T-cell (primary cell): ENCODE measurements around the gene CDC14A. TPM values are rescaled to one million over a fixed set of nuclear protein-coding genes. Genes with fewer than 3 reads are reported as not detected.

Experiments used
- ATAC-seq, 4 experiments: fragments of 200-7000 bp in 3 of 4; fragments of 150-1000 bp in 1 of 4; cut with Tn5 transposase; replicated peaks in 1 of 4; 1 replicate in 3 of 4; 2 replicates in 1 of 4; pipeline ENCODE4 v1.10.0; 2021; ENCODE audit warnings: moderate library complexity in 3 of 4, mild to moderate bottlenecking in 2 of 4, moderate number of reproducible peaks in 1 of 4
- CTCF ChIA-PET, 2 donors: fragments of 300-600 bp; sonication (Branson Sonifier 250); formaldehyde crosslinking; loops; one replicate each; lab custom pipeline; 2022; ENCODE audit warnings: antibody characterized with exemption in 2 of 2; lab: Charles Lee
- POLR2A ChIA-PET, 2 donors: fragments of 300-600 bp; sonication (Branson Sonifier 250); formaldehyde crosslinking; loops; one replicate each; lab custom pipeline; 2022; ENCODE audit warnings: antibody characterized with exemption in 2 of 2; lab: Charles Lee
- DNase-seq, 35 experiments: peaks; one replicate each; pipeline versions ENCODE4 v3.0.0 to v3.0.0-alpha.2; 2013 to 2023
- H3K27ac ChIP-seq: one replicate; pipeline ENCODE4 v1.5.1; 2013; ENCODE audit warnings: low read length
- H3K27me3 ChIP-seq, 2 experiments: replicated peaks in 1 of 2; 1 replicate in 1 of 2; 2 replicates in 1 of 2; pipeline versions ENCODE4 v1.6.1 to v1.7.0; 2013; ENCODE audit warnings: low read length in 1 of 2, mixed read lengths in 1 of 2; ENCODE audit not compliant: control insufficient read depth in 2 of 2, insufficient read depth in 2 of 2; ENCODE audit errors: extremely low read depth in 1 of 2
- H3K36me3 ChIP-seq, 2 donors: 1 replicate in 1 of 2; 2 replicates in 1 of 2; pipeline versions ENCODE4 v1.6.1 to v1.7.0; 2013; ENCODE audit warnings: low read length in 1 of 2; ENCODE audit not compliant: control insufficient read depth in 2 of 2, insufficient read depth in 1 of 2; ENCODE audit errors: extremely low read depth in 1 of 2
- H3K4me1 ChIP-seq, 2 experiments: 1 replicate in 1 of 2; 2 replicates in 1 of 2; pipeline versions ENCODE4 v1.6.1 to v1.7.0; 2013; ENCODE audit warnings: low read length in 2 of 2, mixed read lengths in 1 of 2; ENCODE audit not compliant: insufficient read depth in 2 of 2, control insufficient read depth in 1 of 2; ENCODE audit errors: extremely low read depth in 1 of 2
- H3K4me3 ChIP-seq, 2 donors: 1 replicate in 1 of 2; 2 replicates in 1 of 2; pipeline versions ENCODE4 v1.5.1 to v1.7.0; 2013; ENCODE audit warnings: mild to moderate bottlenecking in 2 of 2, low read length in 1 of 2, moderate library complexity in 1 of 2; ENCODE audit not compliant: control insufficient read depth in 1 of 2; ENCODE audit errors: extremely low read depth in 1 of 2
- H3K9me3 ChIP-seq: 2 replicates; pipeline ENCODE4 v1.7.0; 2013
- H3K27ac Mint-ChIP-seq, 2 donors: one replicate each; pipeline ENCODE4 v1.8.0; 2020 to 2021; ENCODE audit warnings: mild to moderate bottlenecking in 2 of 2, mixed read lengths in 2 of 2
- H3K27me3 Mint-ChIP-seq, 2 donors: one replicate each; pipeline ENCODE4 v1.8.0; 2021 to 2022; ENCODE audit warnings: mixed read lengths in 2 of 2
- H3K36me3 Mint-ChIP-seq: one replicate; pipeline ENCODE4 v1.8.0; 2021; ENCODE audit warnings: mixed read lengths
- H3K4me1 Mint-ChIP-seq, 3 donors: one replicate each; pipeline ENCODE4 v1.8.0; 2020 to 2022; ENCODE audit warnings: mixed read lengths in 3 of 3, mild to moderate bottlenecking in 1 of 3
- H3K4me3 Mint-ChIP-seq, 3 donors: one replicate each; pipeline ENCODE4 v1.8.0; 2020 to 2022; ENCODE audit warnings: mild to moderate bottlenecking in 3 of 3, mixed read lengths in 3 of 3, moderate library complexity in 3 of 3
- H3K9me3 Mint-ChIP-seq, 3 donors: one replicate each; pipeline ENCODE4 v1.8.0; 2020 to 2022; ENCODE audit warnings: mixed read lengths in 3 of 3
- WGBS: methylation state at CpG from one replicate; pipeline ENCODE4 v1.1.5; 2013; ENCODE audit warnings: missing lambda C conversion rate; ENCODE audit not compliant: insufficient coverage; 5-methylcytosine and 5-hydroxymethylcytosine counted together
- total RNA-seq, 35 experiments: library from RNA in 6 of 35; stranded (reverse) in 6 of 35; fragments of 120-200 nt in 1 of 35; gene quantifications; one replicate each; pipeline versions ENCODE4 v1.2.1 to v1.2.4 and lab custom pipeline; 2013 to 2026

Gene CDC14A
- total RNA-seq, 5 donors from 2014 or later (not counting 1 experiment from before 2014, with no cell fraction given), result 77.1 to 169 (median 91.6) TPM

DNA sequence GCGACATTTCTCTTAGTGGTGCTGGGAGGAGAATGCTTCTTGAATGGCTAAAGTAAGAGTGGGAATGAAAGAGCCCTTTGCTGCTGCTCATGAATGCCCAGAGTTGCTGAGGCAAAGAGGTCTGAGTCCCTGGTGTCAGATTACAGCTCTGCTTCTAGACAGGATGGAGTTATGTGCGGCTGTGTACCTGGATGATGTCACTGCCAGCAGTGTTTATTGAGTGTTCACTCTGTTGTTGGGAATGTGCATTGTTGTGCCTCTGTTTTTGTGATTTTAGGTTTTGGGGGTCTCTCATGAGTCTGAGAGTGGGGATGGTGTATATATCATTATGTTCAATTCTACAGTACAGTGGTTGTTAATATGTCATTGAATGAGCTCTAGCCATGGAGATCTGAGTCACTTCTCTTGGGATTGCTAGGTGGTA lies 2.7 kb downstream of the CDC14A start:
- H3K4me3 Mint-ChIP-seq, result peak overlapping the region; percentile 90 to 100 (median 96)
- Histone ChIP-seq H3K9me3 (no peaks in the 10 kb centered on the region), H3K4me3 (peak overlapping the region; percentile 67 to 96), H3K27ac (peak overlapping the region; percentile 11), H3K4me1 (peaks cover 37 to 45% of the 10 kb centered on the region in 2 experiments), H3K36me3 (peaks cover 7 to 30% of the 10 kb centered on the region in 2 donors), H3K27me3 (no peaks in the 10 kb centered on the region)
- H3K36me3 Mint-ChIP-seq, result peaks cover 46% of the 10 kb centered on the region
- peak overlapping the region; percentile 90 to 96 for H3K27ac Mint-ChIP-seq
- ChIA-PET CTCF (interaction anchor here (0.9 to 4.0 kb wide), 13 partner anchors 8 to 106 kb away, joined by 3 to 26 read pairs (median 5); no protein-coding TSS in a partner anchor), POLR2A (interaction anchor here (0.6 to 2.4 kb wide), 18 partner anchors 9 to 268 kb away, joined by 3 to 15 read pairs (median 4); partner anchors contain the start of gene RTCA (in 1 of the 2))
- H3K4me1 Mint-ChIP-seq, result peaks cover 62 to 74% (median 65%) of the 10 kb centered on the region in 3 donors
- whole genome bisulfite sequencing, result 30% methylated on average over 2 of the region's 2 CpGs
- DNase-seq (peak in 19 of 35 experiments; percentile 9 to 54 (median 19)), ATAC-seq (no peak)
- no peaks in the 10 kb centered on the region for H3K27me3 Mint-ChIP-seq
- no peaks in the 10 kb centered on the region for H3K9me3 Mint-ChIP-seq

DNA sequence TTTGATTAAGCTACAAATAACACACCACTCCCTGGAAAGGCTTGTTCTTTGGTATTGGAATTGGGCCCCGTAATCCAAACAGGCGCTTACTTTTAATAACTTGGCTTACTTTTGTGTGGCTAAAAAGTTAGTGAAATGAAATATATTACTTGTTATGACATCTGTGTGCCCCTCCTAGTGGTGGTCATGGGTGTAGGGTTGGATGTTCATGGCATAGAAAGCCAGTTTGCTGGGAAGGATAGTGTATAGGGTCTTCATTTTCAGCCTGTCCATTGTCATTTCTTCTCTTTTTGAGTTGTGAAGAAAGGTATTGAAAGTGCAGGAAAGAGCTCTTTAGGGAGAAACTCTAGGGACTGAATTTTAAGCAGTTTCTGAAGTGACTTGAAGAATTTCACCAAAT lies 5.9 kb downstream of the CDC14A start:
- Mint-ChIP-seq H3K9me3 (no peaks in the 10 kb centered on the region), H3K36me3 (peaks cover 67% of the 10 kb centered on the region), H3K4me3 (peak overlapping the region; percentile 59 to 96 (median 60)), H3K4me1 (peaks cover 88 to 93% (median 91%) of the 10 kb centered on the region in 3 donors), H3K27ac (peak overlapping the region; percentile 65 to 81), H3K27me3 (no peaks in the 10 kb centered on the region)
- no CpG with 5 or more reads among the region's 2 CpGs for WGBS
- peak in 1 of 4 experiments; percentile 30 for ATAC-seq
- Histone ChIP-seq H3K9me3 (no peaks in the 10 kb centered on the region), H3K27me3 (no peaks in the 10 kb centered on the region), H3K36me3 (peaks cover 7 to 53% of the 10 kb centered on the region in 2 donors), H3K27ac (no peak overlapping the region), H3K4me3 (no peak overlapping the region), H3K4me1 (peaks cover 48 to 50% of the 10 kb centered on the region in 2 experiments)
- CTCF ChIA-PET, result interaction anchor here (0.6 to 2.9 kb wide), 16 partner anchors 9 to 102 kb away, joined by 3 to 20 read pairs (median 4); no protein-coding TSS in a partner anchor
- peak in 13 of 35 experiments; percentile 5 to 53 (median 22) for DNase-seq
- POLR2A ChIA-PET, result interaction anchor here (0.6 to 2.0 kb wide), 11 partner anchors 9 to 91 kb away, joined by 3 to 8 read pairs (median 5); no protein-coding TSS in a partner anchor

GRCh38 chr1:100359139-100359538 lies 6.8 kb downstream of the CDC14A start:
- DNase-seq (no peak), ATAC-seq (no peak)
- Mint-ChIP-seq H3K4me3 (peak overlapping the region; percentile 35 to 54 (median 48)), H3K27ac (peak overlapping the region; percentile 53 to 80), H3K27me3 (no peaks in the 10 kb centered on the region), H3K9me3 (no peaks in the 10 kb centered on the region), H3K36me3 (peaks cover 65% of the 10 kb centered on the region), H3K4me1 (peaks cover 84 to 92% (median 89%) of the 10 kb centered on the region in 3 donors)
- peaks cover 7 to 54% of the 10 kb centered on the region in 2 donors for H3K36me3 ChIP-seq
- peak overlapping the region in 1 of 2 donors; percentile 38 for H3K4me3 ChIP-seq
- H3K9me3 ChIP-seq, result no peaks in the 10 kb centered on the region
- ChIA-PET POLR2A (interaction anchor here (0.5 to 1.6 kb wide), 4 partner anchors 11 to 1426 kb away, joined by 4 to 5 read pairs (median 4); no protein-coding TSS in a partner anchor), CTCF (interaction anchor here (0.6 to 2.9 kb wide), 10 partner anchors 8 to 412 kb away, joined by 3 to 20 read pairs (median 6); no protein-coding TSS in a partner anchor)
- H3K4me1 ChIP-seq, result peaks cover 48 to 54% of the 10 kb centered on the region in 2 experiments
- WGBS, result no CpG with 5 or more reads among the region's 1 CpG
- no peaks in the 10 kb centered on the region for H3K27me3 ChIP-seq
- no peak overlapping the region for H3K27ac ChIP-seq

- ATAC-seq (no peak), DNase-seq (no peak)
- Mint-ChIP-seq H3K4me1 (peaks cover 83 to 93% (median 89%) of the 10 kb centered on the region in 3 donors), H3K27ac (peak overlapping the region; percentile 40 to 43), H3K27me3 (no peaks in the 10 kb centered on the region), H3K36me3 (peaks cover 68% of the 10 kb centered on the region), H3K4me3 (peak overlapping the region; percentile 21 to 51 (median 48)), H3K9me3 (no peaks in the 10 kb centered on the region)
- POLR2A ChIA-PET, result interaction anchor here (0.6 to 1.3 kb wide), 11 partner anchors 8 to 312 kb away, joined by 3 to 8 read pairs (median 4); partner anchors contain the start of gene CDC14A (in 1 of the 2)
- CTCF ChIA-PET, result interaction anchor here in 1 of 2 donors (0.6 to 1.6 kb wide), 3 partner anchors 27 to 95 kb away, joined by 3 to 4 read pairs (median 4); no protein-coding TSS in a partner anchor
- H3K4me1 ChIP-seq, result peaks cover 30 to 58% of the 10 kb centered on the region in 2 experiments
- peaks cover 7 to 54% of the 10 kb centered on the region in 2 donors for H3K36me3 ChIP-seq
- no peak overlapping the region for H3K27ac ChIP-seq
- 50% methylated on average over 1 of the region's 2 CpGs for WGBS
- no peaks in the 10 kb centered on the region for H3K9me3 ChIP-seq
- no peaks in the 10 kb centered on the region for H3K27me3 ChIP-seq
- no peak overlapping the region for H3K4me3 ChIP-seq
Measured at GRCh38 chr1:100360790-100361510, 8.6 kb downstream of the CDC14A start.

GRCh38 chr1:100361511-100362089 lies 9.3 kb downstream of the CDC14A start:
- no peak overlapping the region for H3K27ac ChIP-seq
- Mint-ChIP-seq H3K4me1 (peaks cover 83 to 94% (median 89%) of the 10 kb centered on the region in 3 donors), H3K9me3 (no peaks in the 10 kb centered on the region), H3K27me3 (no peaks in the 10 kb centered on the region), H3K4me3 (peak overlapping the region; percentile 21 to 51 (median 48)), H3K36me3 (peaks cover 69% of the 10 kb centered on the region), H3K27ac (peak overlapping the region; percentile 40 to 43)
- no peaks in the 10 kb centered on the region for H3K9me3 ChIP-seq
- 98% methylated on average over 5 of the region's 5 CpGs for WGBS
- peaks cover 7 to 52% of the 10 kb centered on the region in 2 donors for H3K36me3 ChIP-seq
- ATAC-seq (no peak), DNase-seq (no peak)
- ChIA-PET POLR2A (interaction anchor here in 1 of 2 donors (1.0 to 1.3 kb wide), 2 partner anchors 8 to 9 kb away, joined by 3 read pairs; partner anchors contain the start of gene CDC14A), CTCF (interaction anchor here in 1 of 2 donors (0.6 to 1.6 kb wide), 2 partner anchors 27 to 63 kb away, joined by 3 to 4 read pairs; no protein-coding TSS in a partner anchor)
- peaks cover 28 to 55% of the 10 kb centered on the region in 2 experiments for H3K4me1 ChIP-seq
- no peaks in the 10 kb centered on the region for H3K27me3 ChIP-seq
- H3K4me3 ChIP-seq, result peak overlapping the region in 1 of 2 donors; percentile 5
